K562 (cell line): ENCODE measurements around the gene PRMT5. TPM values are rescaled to one million over a fixed set of nuclear protein-coding genes. Genes with fewer than 3 reads are reported as not detected.

ENCODE experiments used
- DPF2 ChIP-seq: fragments of 450-650 bp; IDR thresholded peaks from 2 replicates; pipeline ENCODE4 v1.6.1; 2016
- FOXK1 ChIP-seq: sonication (generic); formaldehyde crosslinking; IDR thresholded peaks from 2 replicates; pipeline ENCODE4 v1.8.0; 2022; ENCODE audit warnings: missing genetic modification reagents, mild to moderate bottlenecking, borderline replicate concordance
- HDGF ChIP-seq: fragments of 450-650 bp; IDR thresholded peaks from 2 replicates; pipeline ENCODE4 v1.6.1; 2016
- KAT8 ChIP-seq: fragments of 450-650 bp; IDR thresholded peaks from 2 replicates; pipeline ENCODE4 v1.6.1; 2016; ENCODE audit warnings: low read depth, mild to moderate bottlenecking
- KDM4B ChIP-seq, 2 experiments: fragments of 450-650 bp in 1 of 2; sonication (generic) in 1 of 2; IDR thresholded peaks; 2 replicates each; pipeline ENCODE4 v1.6.1; 2016 to 2017; ENCODE audit warnings: borderline replicate concordance in 2 of 2, antibody characterized with exemption in 1 of 2, low read depth in 1 of 2, mild to moderate bottlenecking in 1 of 2
- KLF10 ChIP-seq: fragments of 250-450 bp; sonication (Bioruptor Pico); IDR thresholded peaks from 2 replicates; pipeline ENCODE4 v1.6.1; 2021; ENCODE audit warnings: matching md5 sums
- MXI1 ChIP-seq: IDR thresholded peaks from 2 replicates; pipeline ENCODE4 v1.6.1; 2011; ENCODE audit warnings: low read depth, mild to moderate bottlenecking, improper control_type of control experiment, low read length
- NFYB ChIP-seq: IDR thresholded peaks from 2 replicates; pipeline ENCODE4 v1.6.1; 2011; ENCODE audit warnings: mild to moderate bottlenecking, moderate library complexity; ENCODE audit not compliant: insufficient read length; ENCODE audit errors: extremely low read depth
- NRF1 ChIP-seq, 2 experiments: fragments of 450-650 bp; IDR thresholded peaks in 1 of 2; conservative IDR thresholded peaks in 1 of 2; 2 replicates each; pipeline ENCODE4 v1.6.1; 2014; ENCODE audit warnings: mild to moderate bottlenecking in 2 of 2
- RBM22 ChIP-seq: fragments of 200-400 bp; formaldehyde crosslinking; IDR thresholded peaks from 2 replicates; pipeline ENCODE4 v1.6.1; 2018; ENCODE audit warnings: low read length, low read depth; ENCODE audit not compliant: poor library complexity, severe bottlenecking
- STAT5B ChIP-seq: fragments of 250-450 bp; sonication (Bioruptor Pico); IDR thresholded peaks from 2 replicates; pipeline ENCODE4 v1.8.0; 2021; ENCODE audit warnings: mild to moderate bottlenecking, inconsistent platforms
- TEAD1 ChIP-seq, 2 experiments: fragments of 450-650 bp in 1 of 2; sonication (generic) in 1 of 2; formaldehyde crosslinking; IDR thresholded peaks; 2 replicates each; pipeline versions ENCODE4 v1.4.0 to v1.8.0; 2020 to 2022; ENCODE audit warnings: mild to moderate bottlenecking in 2 of 2, missing genetic modification reagents in 1 of 2
- ZC3H11A ChIP-seq: IDR thresholded peaks from 2 replicates; pipeline ENCODE4 v1.6.1; 2012; ENCODE audit warnings: low read depth, low read length, improper control_type of control experiment
- ZNF23 ChIP-seq: fragments of 250-450 bp; sonication (Bioruptor Pico); IDR thresholded peaks from 2 replicates; pipeline ENCODE4 v1.4.0; 2020; ENCODE audit warnings: mild to moderate bottlenecking
- ZNF445 ChIP-seq: fragments of 250-450 bp; sonication (Bioruptor Pico); IDR thresholded peaks from 2 replicates; pipeline ENCODE4 v1.4.0; 2020; ENCODE audit warnings: low read depth, mild to moderate bottlenecking, moderate library complexity
- polyA plus RNA-seq, 8 experiments: library from polyadenylated mRNA; depleted of rRNA in 4 of 8; stranded (reverse) in 5 of 8; unstranded in 3 of 8; fragments of >200 nt; fragmentation: Nextera tagmentation in 2 of 8; fragmentation: Illumina TruSeq in 1 of 8; extraction: Ambion mirVana in 2 of 8; extraction: Trizol in 1 of 8; gene quantifications; 2 replicates each; pipeline versions ENCODE4 v1.2.1 to v1.2.3, GENCODE V29; 2011 to 2014; ENCODE audit warnings: inconsistent platforms in 1 of 8, missing spikeins in 1 of 8
- total RNA-seq, 7 experiments: library from RNA; depleted of rRNA in 6 of 7; stranded (reverse); fragments of >200 nt in 6 of 7; fragmentation: Illumina TruSeq in 2 of 7; extraction: Trizol in 2 of 7; gene quantifications; 2 replicates each; pipeline versions ENCODE4 v1.2.1 to v1.2.3, GENCODE V29; 2011 to 2021; ENCODE audit warnings: low replicate concordance in 1 of 7
- TF ChIP-seq, protein P1 (sequence below), 2 experiments: fragments of 450-650 bp; IDR thresholded peaks; 2 replicates each; pipeline ENCODE4 v1.6.1; 2016
- TF ChIP-seq, protein P2 (sequence below): fragments of 150-350 bp; IDR thresholded peaks from 2 replicates; pipeline ENCODE4 v1.6.1; 2014; ENCODE audit warnings: low read depth, mild to moderate bottlenecking, low read length, borderline replicate concordance
- TF ChIP-seq, protein P3 (sequence below): sonication (generic); formaldehyde crosslinking; IDR thresholded peaks from 2 replicates; pipeline ENCODE4 v1.8.1; 2022; ENCODE audit warnings: missing genetic modification reagents
- TF ChIP-seq, protein P4 (sequence below): fragments of 150-350 bp; conservative IDR thresholded peaks from 2 replicates; pipeline ENCODE4 v1.6.1; 2014; ENCODE audit warnings: low read length

Gene PRMT5
- total and polyA plus RNA-seq, 9 of the 15 experiments (the other 6 are each of a cell fraction or from before 2014, with no cell fraction given) = 114 to 552 (median 222) TPM

DNA sequence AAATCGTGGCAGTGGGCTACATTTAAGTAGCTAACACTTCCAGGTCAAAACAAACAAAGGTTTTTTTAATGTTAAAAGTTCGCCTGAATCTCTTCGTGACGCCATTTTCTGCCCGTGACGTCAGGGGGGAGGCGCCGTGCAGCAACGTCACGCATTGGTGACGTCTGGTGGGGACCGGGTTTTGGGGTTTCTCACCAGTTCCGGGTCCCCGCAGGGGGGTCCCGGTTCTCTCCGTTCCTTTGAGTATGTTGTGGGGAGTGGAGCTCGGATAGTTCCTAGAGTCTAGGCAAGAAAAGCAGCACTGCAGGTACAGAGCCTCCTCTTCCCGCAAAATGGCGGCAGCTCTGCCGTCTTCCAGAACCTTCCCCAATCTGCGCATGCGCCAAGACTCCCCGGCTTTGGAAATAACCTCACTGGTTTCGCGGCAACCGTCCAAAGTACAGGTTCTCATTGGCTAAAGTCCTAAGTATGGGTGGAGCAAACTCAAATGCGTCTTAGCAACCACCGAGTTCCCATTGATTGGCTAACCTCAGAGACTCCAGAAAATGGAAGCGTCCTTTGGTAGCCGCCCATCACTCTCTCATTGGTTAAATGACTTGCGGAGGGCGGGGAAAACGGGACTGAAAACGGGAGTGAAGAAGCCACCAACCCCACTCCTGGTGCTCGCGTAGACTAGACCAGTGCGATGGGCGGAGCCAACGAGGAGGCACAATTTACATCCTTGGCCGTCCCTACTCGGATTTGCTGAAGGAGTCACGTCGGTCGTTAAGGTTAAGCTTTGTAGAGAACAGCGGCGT, 10.2 kb downstream of the PRMT5 start, which contains the start of gene RBM23 (continued):
- TF ChIP-seq, protein P1, sequence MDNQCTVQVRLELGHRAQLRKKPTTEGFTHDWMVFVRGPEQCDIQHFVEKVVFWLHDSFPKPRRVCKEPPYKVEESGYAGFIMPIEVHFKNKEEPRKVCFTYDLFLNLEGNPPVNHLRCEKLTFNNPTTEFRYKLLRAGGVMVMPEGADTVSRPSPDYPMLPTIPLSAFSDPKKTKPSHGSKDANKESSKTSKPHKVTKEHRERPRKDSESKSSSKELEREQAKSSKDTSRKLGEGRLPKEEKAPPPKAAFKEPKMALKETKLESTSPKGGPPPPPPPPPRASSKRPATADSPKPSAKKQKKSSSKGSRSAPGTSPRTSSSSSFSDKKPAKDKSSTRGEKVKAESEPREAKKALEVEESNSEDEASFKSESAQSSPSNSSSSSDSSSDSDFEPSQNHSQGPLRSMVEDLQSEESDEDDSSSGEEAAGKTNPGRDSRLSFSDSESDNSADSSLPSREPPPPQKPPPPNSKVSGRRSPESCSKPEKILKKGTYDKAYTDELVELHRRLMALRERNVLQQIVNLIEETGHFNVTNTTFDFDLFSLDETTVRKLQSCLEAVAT (IDR thresholded peaks at IDR 0.05) = no peak
- TF ChIP-seq HDGF (no peak), NFYB (peak; percentile 95), DPF2 (no peak), ZNF23 (CRISPR knock-in tag) (no peak), RBM22 (no peak), MXI1 (no peak), ZNF445 (CRISPR knock-in tag) (no peak), KDM4B (IDR thresholded peaks at IDR 0.05; ENCODE audit: borderline replicate concordance in 2 of 2, low read depth in 1 of 2) (no peak), FOXK1 (CRISPR knock-in tag) (no peak), TEAD1 (CRISPR knock-in tag; IDR thresholded peaks at IDR 0.05) (no peak), NRF1 (conservative IDR thresholded peaks at IDR 0.05 in 1 of 2, IDR thresholded peaks at IDR 0.05 in 1 of 2) (peak; percentile 100), KLF10 (no peak), STAT5B (CRISPR knock-in tag) (no peak), KAT8 (peak; percentile 83), ZC3H11A (peak; percentile 85; the same call in 1 of the 2 replicates)
- TF ChIP-seq, protein P2, sequence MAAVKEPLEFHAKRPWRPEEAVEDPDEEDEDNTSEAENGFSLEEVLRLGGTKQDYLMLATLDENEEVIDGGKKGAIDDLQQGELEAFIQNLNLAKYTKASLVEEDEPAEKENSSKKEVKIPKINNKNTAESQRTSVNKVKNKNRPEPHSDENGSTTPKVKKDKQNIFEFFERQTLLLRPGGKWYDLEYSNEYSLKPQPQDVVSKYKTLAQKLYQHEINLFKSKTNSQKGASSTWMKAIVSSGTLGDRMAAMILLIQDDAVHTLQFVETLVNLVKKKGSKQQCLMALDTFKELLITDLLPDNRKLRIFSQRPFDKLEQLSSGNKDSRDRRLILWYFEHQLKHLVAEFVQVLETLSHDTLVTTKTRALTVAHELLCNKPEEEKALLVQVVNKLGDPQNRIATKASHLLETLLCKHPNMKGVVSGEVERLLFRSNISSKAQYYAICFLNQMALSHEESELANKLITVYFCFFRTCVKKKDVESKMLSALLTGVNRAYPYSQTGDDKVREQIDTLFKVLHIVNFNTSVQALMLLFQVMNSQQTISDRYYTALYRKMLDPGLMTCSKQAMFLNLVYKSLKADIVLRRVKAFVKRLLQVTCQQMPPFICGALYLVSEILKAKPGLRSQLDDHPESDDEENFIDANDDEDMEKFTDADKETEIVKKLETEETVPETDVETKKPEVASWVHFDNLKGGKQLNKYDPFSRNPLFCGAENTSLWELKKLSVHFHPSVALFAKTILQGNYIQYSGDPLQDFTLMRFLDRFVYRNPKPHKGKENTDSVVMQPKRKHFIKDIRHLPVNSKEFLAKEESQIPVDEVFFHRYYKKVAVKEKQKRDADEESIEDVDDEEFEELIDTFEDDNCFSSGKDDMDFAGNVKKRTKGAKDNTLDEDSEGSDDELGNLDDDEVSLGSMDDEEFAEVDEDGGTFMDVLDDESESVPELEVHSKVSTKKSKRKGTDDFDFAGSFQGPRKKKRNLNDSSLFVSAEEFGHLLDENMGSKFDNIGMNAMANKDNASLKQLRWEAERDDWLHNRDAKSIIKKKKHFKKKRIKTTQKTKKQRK = no peak
- TF ChIP-seq, protein P3, sequence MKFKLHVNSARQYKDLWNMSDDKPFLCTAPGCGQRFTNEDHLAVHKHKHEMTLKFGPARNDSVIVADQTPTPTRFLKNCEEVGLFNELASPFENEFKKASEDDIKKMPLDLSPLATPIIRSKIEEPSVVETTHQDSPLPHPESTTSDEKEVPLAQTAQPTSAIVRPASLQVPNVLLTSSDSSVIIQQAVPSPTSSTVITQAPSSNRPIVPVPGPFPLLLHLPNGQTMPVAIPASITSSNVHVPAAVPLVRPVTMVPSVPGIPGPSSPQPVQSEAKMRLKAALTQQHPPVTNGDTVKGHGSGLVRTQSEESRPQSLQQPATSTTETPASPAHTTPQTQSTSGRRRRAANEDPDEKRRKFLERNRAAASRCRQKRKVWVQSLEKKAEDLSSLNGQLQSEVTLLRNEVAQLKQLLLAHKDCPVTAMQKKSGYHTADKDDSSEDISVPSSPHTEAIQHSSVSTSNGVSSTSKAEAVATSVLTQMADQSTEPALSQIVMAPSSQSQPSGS (CRISPR knock-in tag) = no peak
- TF ChIP-seq, protein P4, sequence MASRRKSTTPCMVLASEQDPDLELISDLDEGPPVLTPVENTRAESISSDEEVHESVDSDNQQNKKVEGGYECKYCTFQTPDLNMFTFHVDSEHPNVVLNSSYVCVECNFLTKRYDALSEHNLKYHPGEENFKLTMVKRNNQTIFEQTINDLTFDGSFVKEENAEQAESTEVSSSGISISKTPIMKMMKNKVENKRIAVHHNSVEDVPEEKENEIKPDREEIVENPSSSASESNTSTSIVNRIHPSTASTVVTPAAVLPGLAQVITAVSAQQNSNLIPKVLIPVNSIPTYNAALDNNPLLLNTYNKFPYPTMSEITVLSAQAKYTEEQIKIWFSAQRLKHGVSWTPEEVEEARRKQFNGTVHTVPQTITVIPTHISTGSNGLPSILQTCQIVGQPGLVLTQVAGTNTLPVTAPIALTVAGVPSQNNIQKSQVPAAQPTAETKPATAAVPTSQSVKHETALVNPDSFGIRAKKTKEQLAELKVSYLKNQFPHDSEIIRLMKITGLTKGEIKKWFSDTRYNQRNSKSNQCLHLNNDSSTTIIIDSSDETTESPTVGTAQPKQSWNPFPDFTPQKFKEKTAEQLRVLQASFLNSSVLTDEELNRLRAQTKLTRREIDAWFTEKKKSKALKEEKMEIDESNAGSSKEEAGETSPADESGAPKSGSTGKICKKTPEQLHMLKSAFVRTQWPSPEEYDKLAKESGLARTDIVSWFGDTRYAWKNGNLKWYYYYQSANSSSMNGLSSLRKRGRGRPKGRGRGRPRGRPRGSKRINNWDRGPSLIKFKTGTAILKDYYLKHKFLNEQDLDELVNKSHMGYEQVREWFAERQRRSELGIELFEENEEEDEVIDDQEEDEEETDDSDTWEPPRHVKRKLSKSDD = peak; percentile 90
